HUDEP-2 (cell line): ENCODE data around the gene ZNRD2.
A peak's percentile ranks its signal among the peaks of the same experiment; 100 is the strongest.

Source experiments
- DNase-seq, 76 experiments: peaks; one replicate each; lab custom pipeline; 2025; ENCODE audit not compliant: unreplicated experiment in 76 of 76; lab: John Stamatoyannopoulos, UW

The ZNRD2 gene

GRCh38 chr11:65537620-65538231, 32.6 kb upstream of the ZNRD2 start:
- no peak for DNase-seq

GRCh38 chr11:65538232-65538914, 31.9 kb upstream of the ZNRD2 start:
- no peak for DNase-seq

GRCh38 chr11:65538915-65539743, 31.1 kb upstream of the ZNRD2 start:
- DNase-seq = no peak

DNA sequence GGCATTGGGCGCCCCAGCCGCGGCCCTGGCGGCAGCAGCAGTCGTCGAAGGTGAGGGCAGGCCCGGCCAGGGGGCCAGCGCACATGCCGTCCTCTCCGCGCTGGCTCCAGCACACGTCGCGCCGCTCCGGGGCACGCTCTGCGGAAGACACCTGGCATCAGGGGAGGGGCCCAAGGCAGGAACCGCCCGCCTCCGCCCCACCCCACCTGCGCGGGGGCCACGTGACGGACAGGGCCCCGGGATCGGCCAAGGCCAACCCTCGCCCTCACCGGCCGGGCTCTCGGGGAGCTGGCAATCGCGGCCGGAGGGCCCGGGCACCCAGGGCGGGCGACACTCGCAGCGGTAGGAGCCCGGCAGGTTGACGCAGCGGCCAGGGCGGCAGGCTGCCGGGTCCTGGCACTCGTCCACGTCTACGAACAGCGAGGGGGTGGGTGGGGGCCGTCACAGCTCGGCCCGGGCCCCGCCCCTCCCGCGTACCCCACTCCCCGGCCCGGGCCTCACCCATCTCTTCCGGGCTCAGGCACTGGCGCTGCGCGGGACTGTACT, 30.5 kb upstream of the ZNRD2 start:
- peak in 3 of 76 experiments; percentile 50 to 65 (median 56) for DNase-seq

GRCh38 chr11:65540290-65541092, 29.8 kb upstream of the ZNRD2 start:
- DNase-seq = peak in 72 of 76 experiments; percentile 23 to 99 (median 86)

- no peak for DNase-seq
Observed at GRCh38 chr11:65541093-65541982, 28.9 kb upstream of the ZNRD2 start.

DNA sequence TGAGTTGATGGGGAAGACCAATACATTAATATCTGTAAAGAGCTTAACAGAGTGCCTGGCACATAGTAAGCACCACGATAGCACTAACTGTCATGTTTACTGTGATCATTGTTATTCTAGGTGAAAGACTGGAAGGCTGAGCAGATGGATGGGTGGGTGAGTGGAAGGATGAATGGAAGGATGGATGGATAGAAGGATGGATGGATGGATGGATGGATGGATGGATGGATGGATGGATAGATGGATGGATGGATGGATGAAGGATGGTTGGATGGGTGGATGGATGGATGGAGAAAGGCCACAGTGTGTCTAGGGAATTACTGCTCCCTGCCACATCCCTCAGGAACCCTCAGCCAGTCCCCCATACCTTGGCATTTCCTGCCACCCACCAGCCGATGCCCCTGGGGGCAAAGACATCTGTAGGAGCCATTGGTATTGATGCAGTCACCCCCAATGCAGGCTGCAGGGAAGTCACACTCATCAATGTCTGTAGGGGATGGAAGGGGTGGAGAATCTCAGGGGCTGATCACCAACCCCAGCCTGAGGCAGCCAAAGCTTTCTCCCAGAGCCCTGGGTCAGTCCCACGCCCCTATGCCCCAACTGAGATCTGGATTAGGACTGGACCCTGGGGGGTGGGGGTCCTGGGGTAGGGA, 27.4 kb upstream of the ZNRD2 start:
- DNase-seq = no peak

DNA sequence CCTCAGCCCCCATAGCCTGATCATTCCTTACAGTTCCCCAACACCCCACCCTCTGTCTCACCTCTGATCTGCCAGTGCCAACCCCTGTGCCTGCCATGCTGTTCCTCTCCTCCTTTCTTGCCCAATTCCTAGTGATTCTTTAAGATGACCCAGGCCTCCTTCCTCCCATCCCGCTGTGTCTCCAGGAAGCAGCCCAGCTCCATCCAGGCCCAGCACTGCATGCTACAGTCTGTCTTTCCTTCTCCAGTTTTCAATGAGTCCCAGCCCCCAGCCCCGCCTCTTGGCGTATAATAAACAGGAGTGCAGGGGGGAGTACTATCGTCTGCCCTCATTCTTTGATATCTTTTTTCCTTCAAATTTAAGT, 24.4 kb upstream of the ZNRD2 start:
- DNase-seq = peak in 1 of 76 experiments; percentile 30

DNA sequence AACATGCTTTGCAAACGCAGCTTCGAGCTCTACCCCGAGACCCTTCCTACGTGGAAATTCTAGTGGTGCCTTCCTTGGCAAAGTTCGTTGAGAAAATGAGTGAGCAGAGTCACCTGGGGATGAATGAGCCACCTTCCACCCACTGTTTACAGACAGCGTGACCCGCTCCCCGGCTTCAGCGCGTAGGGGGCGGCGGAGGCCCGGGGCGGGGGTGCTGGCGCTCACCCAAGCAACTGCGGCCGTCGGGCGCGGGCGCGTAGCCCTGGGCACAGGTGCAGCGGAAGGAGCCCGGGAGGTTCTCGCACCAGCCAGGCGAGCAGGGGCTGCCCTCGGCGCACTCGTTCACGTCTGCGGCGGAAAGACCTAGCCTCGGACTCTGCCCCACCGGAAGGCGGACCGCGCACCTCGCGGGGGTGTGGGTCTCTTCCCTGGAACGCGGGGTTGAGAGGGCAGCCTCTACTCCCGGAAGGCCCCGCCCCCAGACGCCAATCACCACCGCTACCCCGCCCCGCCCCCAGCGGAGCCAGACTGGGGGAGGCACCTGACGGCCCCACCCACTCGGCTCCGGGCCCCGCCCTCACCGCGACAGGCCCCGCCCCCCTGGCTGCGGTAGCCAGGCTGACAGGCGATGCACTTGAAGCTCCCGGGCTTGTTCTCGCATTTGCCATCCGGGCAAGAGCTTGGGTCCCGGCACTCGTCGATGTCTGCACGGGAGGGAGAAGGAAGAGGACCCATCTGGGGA, 23.9 kb upstream of the ZNRD2 start:
- peak in 75 of 76 experiments; percentile 30 to 98 (median 92) for DNase-seq

- no peak for DNase-seq
Observed at GRCh38 chr11:65547446-65548125, 22.7 kb upstream of the ZNRD2 start.

- no peak for DNase-seq
Observed at GRCh38 chr11:65548395-65548794, 21.9 kb upstream of the ZNRD2 start.

GRCh38 chr11:65549096-65549495, 21.2 kb upstream of the ZNRD2 start:
- no peak for DNase-seq

GRCh38 chr11:65551572-65552387, 18.5 kb upstream of the ZNRD2 start:
- DNase-seq = peak in 56 of 76 experiments; percentile 2 to 77 (median 41)

DNA sequence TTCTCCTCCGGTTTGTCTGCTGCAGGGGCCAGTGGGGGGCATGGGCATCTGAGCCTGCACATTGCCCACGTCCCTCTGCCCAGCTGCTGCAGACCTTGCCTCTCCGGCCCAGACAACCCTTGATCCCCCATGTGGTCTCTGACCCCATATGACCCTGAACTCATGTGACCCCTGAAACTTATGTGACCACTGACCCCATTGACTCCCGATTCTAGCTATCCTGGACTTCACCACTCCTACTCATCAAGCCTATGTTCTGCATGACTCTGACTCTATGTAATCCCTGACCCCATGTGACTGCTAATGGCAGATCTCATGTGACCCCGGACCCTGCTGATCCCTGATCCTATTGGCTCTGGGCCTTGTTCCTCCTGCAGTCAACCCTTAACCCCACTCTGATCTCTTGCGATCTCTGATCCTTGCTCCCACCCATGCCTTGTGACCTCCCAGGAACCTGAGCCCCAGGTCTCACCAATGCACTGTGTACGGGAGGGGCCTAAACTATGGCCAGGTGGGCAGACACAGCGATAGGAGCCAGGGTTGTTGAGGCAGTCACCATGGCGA, 17.8 kb upstream of the ZNRD2 start:
- DNase-seq = peak in 1 of 76 experiments; percentile 12

GRCh38 chr11:65553301-65554001, 16.8 kb upstream of the ZNRD2 start:
- peak in 61 of 76 experiments; percentile 16 to 72 (median 46) for DNase-seq
